HepG2 (cell line): ENCODE results near the gene SLC9A9. TPM values are rescaled to one million over a fixed set of nuclear protein-coding genes. Genes with fewer than 3 reads are reported as not detected.

Experiments
- BHLHE40 ChIP-seq: IDR thresholded peaks from 2 replicates; pipeline ENCODE4 v1.6.1; 2011; ENCODE audit warnings: low read length, improper control_type of control experiment
- HDAC6 ChIP-seq: fragments of 200-600 bp; sonication (generic); IDR thresholded peaks from 2 replicates; pipeline ENCODE4 v1.7.0; 2017; ENCODE audit warnings: mild to moderate bottlenecking, antibody characterized with exemption, low read length, low read depth
- NCOA2 ChIP-seq: sonication (generic); formaldehyde crosslinking; IDR thresholded peaks from 2 replicates; pipeline ENCODE4 v1.8.0; 2022; ENCODE audit warnings: inconsistent platforms
- NPAS2 ChIP-seq: sonication (generic); formaldehyde crosslinking; IDR thresholded peaks from 2 replicates; pipeline ENCODE4 v1.8.0; 2022; ENCODE audit warnings: mild to moderate bottlenecking, missing genetic modification reagents, borderline replicate concordance
- ZKSCAN5 ChIP-seq: sonication (generic); formaldehyde crosslinking; IDR thresholded peaks from 2 replicates; pipeline ENCODE4 v1.5.1; 2020; ENCODE audit warnings: mild to moderate bottlenecking, missing genetic modification reagents
- ZNF138 ChIP-seq: sonication (generic); formaldehyde crosslinking; IDR thresholded peaks from 2 replicates; pipeline ENCODE4 v1.5.0; 2020; ENCODE audit warnings: mild to moderate bottlenecking, low read depth, missing genetic modification reagents
- ZNF335 ChIP-seq: sonication (generic); formaldehyde crosslinking; IDR thresholded peaks from 2 replicates; pipeline ENCODE4 v1.4.0; 2020; ENCODE audit warnings: missing genetic modification reagents
- ZNF34 ChIP-seq: sonication (generic); formaldehyde crosslinking; IDR thresholded peaks from 2 replicates; pipeline ENCODE4 v1.4.0; 2020; ENCODE audit warnings: mild to moderate bottlenecking, missing genetic modification reagents, borderline replicate concordance
- ZNF460 ChIP-seq: sonication (generic); formaldehyde crosslinking; IDR thresholded peaks from 2 replicates; pipeline ENCODE4 v1.5.1; 2020; ENCODE audit warnings: missing genetic modification reagents, mild to moderate bottlenecking, borderline replicate concordance
- ZNF660 ChIP-seq: sonication (generic); formaldehyde crosslinking; IDR thresholded peaks from 2 replicates; pipeline ENCODE4 v1.5.1; 2020; ENCODE audit warnings: mild to moderate bottlenecking, low read depth, missing genetic modification reagents, borderline replicate concordance
- polyA plus RNA-seq, 8 experiments: library from polyadenylated mRNA; depleted of rRNA in 3 of 8; stranded (reverse) in 7 of 8; unstranded in 1 of 8; fragments of >200 nt; fragmentation: Illumina TruSeq in 4 of 8; extraction: Trizol in 4 of 8; gene quantifications; 2 replicates each; pipeline versions ENCODE4 v1.2.1 to v1.2.3, GENCODE V29; 2011 to 2016; ENCODE audit warnings: low read depth in 4 of 8, missing spikeins in 1 of 8, mixed read lengths in 1 of 8; ENCODE audit not compliant: insufficient read depth in 1 of 8
- total RNA-seq, 5 experiments: library from RNA; depleted of rRNA; stranded (reverse); fragments of >200 nt; fragmentation: Illumina TruSeq; extraction: Trizol; gene quantifications; 2 replicates each; pipeline ENCODE4 v1.2.3, GENCODE V29; 2016; ENCODE audit warnings: low read depth in 1 of 5
- TF ChIP-seq, protein P1 (sequence below): sonication (generic); formaldehyde crosslinking; IDR thresholded peaks from 2 replicates; pipeline ENCODE4 v1.9.0; 2021; ENCODE audit warnings: mild to moderate bottlenecking, missing genetic modification reagents
- TF ChIP-seq, protein P2 (sequence below): sonication (generic); formaldehyde crosslinking; IDR thresholded peaks from 2 replicates; pipeline ENCODE4 v1.4.0; 2020; ENCODE audit warnings: mild to moderate bottlenecking, missing genetic modification reagents

SLC9A9 gene
- total and polyA plus RNA-seq, 2 of the 13 experiments (the other 11 are each of a cell fraction or from before 2014, with no cell fraction given), result not detected

GRCh38 chr3:143668924-143669790, 179.1 kb downstream of the SLC9A9 start (continued):
- TF ChIP-seq, protein P1, sequence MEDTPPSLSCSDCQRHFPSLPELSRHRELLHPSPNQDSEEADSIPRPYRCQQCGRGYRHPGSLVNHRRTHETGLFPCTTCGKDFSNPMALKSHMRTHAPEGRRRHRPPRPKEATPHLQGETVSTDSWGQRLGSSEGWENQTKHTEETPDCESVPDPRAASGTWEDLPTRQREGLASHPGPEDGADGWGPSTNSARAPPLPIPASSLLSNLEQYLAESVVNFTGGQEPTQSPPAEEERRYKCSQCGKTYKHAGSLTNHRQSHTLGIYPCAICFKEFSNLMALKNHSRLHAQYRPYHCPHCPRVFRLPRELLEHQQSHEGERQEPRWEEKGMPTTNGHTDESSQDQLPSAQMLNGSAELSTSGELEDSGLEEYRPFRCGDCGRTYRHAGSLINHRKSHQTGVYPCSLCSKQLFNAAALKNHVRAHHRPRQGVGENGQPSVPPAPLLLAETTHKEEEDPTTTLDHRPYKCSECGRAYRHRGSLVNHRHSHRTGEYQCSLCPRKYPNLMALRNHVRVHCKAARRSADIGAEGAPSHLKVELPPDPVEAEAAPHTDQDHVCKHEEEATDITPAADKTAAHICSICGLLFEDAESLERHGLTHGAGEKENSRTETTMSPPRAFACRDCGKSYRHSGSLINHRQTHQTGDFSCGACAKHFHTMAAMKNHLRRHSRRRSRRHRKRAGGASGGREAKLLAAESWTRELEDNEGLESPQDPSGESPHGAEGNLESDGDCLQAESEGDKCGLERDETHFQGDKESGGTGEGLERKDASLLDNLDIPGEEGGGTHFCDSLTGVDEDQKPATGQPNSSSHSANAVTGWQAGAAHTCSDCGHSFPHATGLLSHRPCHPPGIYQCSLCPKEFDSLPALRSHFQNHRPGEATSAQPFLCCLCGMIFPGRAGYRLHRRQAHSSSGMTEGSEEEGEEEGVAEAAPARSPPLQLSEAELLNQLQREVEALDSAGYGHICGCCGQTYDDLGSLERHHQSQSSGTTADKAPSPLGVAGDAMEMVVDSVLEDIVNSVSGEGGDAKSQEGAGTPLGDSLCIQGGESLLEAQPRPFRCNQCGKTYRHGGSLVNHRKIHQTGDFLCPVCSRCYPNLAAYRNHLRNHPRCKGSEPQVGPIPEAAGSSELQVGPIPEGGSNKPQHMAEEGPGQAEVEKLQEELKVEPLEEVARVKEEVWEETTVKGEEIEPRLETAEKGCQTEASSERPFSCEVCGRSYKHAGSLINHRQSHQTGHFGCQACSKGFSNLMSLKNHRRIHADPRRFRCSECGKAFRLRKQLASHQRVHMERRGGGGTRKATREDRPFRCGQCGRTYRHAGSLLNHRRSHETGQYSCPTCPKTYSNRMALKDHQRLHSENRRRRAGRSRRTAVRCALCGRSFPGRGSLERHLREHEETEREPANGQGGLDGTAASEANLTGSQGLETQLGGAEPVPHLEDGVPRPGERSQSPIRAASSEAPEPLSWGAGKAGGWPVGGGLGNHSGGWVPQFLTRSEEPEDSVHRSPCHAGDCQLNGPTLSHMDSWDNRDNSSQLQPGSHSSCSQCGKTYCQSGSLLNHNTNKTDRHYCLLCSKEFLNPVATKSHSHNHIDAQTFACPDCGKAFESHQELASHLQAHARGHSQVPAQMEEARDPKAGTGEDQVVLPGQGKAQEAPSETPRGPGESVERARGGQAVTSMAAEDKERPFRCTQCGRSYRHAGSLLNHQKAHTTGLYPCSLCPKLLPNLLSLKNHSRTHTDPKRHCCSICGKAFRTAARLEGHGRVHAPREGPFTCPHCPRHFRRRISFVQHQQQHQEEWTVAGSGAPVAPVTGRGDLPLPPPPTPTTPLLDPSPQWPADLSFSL, result no peak
- TF ChIP-seq BHLHE40 (no peak), ZNF460 (no peak), ZKSCAN5 (CRISPR knock-in tag) (no peak), HDAC6 (no peak), NPAS2 (CRISPR knock-in tag) (no peak), ZNF660 (CRISPR knock-in tag) (no peak), ZNF138 (CRISPR knock-in tag) (no peak), NCOA2 (no peak), ZNF34 (CRISPR knock-in tag) (no peak), ZNF335 (CRISPR knock-in tag) (no peak)
- TF ChIP-seq, protein P2, sequence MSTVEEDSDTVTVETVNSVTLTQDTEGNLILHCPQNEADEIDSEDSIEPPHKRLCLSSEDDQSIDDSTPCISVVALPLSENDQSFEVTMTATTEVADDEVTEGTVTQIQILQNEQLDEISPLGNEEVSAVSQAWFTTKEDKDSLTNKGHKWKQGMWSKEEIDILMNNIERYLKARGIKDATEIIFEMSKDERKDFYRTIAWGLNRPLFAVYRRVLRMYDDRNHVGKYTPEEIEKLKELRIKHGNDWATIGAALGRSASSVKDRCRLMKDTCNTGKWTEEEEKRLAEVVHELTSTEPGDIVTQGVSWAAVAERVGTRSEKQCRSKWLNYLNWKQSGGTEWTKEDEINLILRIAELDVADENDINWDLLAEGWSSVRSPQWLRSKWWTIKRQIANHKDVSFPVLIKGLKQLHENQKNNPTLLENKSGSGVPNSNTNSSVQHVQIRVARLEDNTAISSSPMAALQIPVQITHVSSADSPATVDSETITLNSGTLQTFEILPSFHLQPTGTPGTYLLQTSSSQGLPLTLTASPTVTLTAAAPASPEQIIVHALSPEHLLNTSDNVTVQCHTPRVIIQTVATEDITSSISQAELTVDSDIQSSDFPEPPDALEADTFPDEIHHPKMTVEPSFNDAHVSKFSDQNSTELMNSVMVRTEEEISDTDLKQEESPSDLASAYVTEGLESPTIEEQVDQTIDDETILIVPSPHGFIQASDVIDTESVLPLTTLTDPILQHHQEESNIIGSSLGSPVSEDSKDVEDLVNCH (CRISPR knock-in tag), result no peak
